GM18868 (cell line): ENCODE data around the gene CLEC16A.

ENCODE experiments used
- ATAC-seq: cut with Tn5 transposase; IDR thresholded peaks from one replicate; pipeline ENCODE4 v1.9.1; 2021; ENCODE audit warnings: mild to moderate bottlenecking, moderate library complexity; ENCODE audit not compliant: unreplicated experiment

CLEC16A gene

GRCh38 chr16:11183035-11183812 lies 238.9 kb downstream of the CLEC16A start:
- ATAC-seq, result peak; percentile 59

DNA sequence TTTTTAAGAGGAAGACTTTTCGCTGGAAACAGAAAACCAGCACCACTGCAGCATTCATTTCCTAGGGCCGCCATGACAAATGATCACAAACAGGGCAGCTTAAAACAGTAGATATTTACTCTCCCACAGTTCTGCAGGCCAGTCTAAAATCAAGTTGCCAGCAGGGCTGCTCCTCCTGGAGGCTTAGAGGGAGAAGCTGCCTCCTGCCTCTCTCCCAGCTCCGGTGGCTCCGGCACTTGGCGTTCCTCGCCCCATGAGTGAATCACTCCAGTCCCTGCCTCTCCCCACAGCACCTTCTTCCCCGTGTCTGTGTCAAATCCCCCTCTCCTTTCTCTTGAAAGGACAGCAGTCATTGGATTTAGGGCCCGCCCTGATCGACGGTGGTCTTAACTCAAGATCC lies 239.6 kb downstream of the CLEC16A start:
- ATAC-seq, result no peak

DNA sequence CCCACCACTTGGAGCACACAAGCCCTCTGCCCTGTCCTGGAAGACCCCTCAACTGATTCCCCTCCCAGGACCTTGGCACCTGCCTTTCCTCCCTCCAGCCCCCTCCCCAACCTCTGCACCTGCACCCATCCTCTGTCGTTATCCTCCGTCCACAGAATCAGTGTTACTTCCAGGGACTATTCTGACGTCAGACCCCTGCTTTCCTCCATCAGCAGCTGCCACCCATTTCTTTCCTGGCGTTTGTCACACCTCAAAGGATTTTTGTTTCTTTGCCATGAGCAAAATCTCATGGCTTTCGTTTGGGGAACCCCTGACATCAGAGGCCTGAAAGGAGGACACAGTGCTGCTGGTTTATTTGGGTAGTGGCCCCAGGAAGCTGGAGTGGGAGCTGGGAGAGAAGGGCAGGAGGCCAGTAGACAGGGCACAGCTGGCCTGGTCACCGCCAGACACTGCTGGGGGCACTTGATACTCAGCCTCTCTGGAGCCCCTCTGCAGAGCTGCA lies 243.2 kb downstream of the CLEC16A start:
- ATAC-seq, result no peak

GRCh38 chr16:11188801-11189740 lies 244.7 kb downstream of the CLEC16A start:
- no peak for ATAC-seq

DNA sequence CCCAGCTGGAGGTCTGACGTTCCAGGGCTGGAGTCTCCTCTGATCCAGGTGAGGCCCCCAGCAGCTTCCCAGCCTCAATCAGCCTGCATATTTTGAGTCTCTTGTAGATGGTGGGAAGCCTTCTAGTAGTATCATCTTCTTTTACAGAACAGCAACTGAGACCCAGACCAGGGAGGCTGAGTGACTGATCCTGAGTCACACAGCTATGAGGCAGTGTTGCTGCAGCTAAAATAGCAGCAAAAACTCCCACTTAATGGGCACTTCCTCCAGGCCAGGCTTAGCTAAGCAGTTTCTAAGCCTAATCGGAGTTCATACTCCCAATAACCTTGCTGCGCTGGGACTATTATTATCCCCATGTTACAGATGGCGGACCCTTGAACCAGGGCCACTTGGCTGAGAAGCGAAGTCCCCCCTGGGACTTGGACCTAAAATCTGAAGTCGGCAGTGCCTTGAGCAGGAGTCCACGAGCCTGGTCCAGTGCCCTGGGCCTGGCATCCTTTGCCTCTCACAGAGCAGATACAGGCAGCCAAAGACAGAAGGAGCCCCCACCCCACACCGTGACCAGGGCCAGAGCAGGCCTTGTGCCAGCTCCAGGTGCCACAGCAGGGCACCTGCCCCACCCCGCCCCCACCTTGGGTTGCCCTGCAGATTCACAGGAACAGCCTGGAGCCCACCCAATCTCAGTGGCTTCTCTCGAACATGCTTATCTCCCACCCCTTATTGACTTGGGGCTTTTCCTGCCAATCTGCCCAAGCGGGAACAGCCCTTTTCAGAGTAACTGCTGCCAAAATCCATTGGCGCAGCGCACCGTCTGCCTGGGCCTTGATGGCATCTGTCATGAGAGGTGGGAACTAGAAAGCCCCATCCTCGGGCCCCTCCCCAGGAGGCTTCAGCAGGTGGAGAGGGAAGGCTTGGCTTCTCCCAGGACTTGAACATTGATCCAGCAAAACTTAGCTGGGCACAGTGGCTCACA lies 246.5 kb downstream of the CLEC16A start:
- no peak for ATAC-seq

- ATAC-seq, result no peak
Observed at GRCh38 chr16:11191665-11192064, 247.3 kb downstream of the CLEC16A start.

DNA sequence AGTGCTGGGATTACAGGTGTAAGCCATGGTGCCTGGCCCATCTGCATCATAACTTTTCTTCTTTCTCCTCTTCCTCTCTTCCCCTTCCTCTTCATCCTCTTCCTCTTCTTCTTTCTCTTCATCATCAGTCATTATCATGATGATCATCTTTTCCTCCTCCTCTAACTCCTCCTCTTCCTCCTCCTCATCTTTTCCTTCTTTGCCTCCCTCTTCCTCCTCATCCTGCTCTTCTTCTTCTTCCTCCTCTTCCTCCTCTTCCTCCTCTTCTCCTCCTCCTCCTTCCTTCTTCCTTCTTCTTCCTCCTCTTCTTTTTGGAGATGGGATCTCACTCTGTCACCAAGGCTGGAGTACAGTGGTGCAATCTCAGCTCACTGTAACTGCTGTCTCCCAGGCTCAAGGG lies 249.1 kb downstream of the CLEC16A start:
- ATAC-seq, result no peak

- ATAC-seq, result no peak
Observed at GRCh38 chr16:11194913-11195312, 250.5 kb downstream of the CLEC16A start.

DNA sequence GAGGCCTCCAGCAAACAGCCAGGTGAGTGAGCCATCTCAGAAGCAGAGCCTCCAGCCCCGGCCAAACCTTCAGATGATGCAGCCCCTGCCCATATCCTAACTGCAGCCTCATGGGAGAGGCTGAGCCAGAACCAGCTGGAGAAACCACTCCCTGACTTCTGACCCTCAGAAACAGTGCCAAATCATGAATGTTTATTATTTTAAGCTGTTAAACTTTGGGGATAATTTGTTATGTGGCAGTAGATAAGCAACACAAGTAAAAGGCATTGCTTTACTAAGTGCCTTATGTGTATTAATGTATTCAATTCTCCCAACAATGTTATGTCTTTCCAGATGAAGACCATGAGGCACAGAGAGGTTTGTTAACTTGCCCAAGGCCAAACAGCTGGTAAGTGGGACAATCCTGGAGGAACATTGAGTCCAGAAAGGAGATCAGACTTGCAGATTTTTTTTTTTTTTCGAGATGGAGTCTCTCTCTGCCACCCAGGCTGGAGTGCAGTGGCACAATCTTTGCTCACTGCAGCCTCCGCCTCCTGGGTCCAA lies 252.0 kb downstream of the CLEC16A start:
- no peak for ATAC-seq

DNA sequence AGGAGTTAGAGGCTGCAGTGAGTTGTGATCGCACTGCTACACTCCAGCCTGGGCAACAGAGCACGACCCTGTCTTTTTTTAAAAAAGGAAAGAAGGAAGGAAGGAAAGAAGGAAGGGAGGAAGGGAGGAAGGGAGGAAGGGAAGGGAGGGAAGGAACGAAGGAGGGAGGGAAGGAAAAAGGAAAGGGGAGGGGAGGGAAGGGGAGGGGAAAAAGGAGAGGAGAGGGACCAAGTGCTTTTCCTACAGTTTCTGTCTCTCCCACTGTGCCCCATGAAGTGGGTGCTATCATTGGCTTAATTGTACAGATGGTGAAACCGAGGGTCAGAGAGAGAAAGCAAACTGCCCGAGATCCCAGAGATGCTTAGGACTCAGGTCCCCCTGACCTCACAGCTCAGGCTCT lies 254.0 kb downstream of the CLEC16A start:
- ATAC-seq, result no peak

- no peak for ATAC-seq
Observed at GRCh38 chr16:11198828-11199227, 254.5 kb downstream of the CLEC16A start.

DNA sequence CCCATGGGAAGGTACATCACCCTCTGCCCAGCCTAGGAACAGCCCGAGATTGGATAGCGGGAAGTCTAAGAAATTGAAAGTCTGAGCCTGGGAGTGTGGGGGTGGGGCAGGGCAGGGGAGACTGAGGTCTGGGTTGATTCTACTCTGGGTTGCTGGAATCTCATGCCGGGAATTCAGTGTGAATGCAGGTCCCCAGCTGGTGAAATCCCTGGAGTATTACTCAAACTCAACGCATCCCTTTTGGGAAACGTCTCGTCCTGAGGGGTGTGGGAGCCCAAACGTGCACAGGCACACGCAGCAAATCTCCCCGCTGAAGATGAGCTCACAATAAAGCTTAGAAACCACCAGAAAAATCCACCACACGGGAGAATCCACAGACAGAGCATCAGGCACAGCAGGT lies 256.2 kb downstream of the CLEC16A start:
- no peak for ATAC-seq

DNA sequence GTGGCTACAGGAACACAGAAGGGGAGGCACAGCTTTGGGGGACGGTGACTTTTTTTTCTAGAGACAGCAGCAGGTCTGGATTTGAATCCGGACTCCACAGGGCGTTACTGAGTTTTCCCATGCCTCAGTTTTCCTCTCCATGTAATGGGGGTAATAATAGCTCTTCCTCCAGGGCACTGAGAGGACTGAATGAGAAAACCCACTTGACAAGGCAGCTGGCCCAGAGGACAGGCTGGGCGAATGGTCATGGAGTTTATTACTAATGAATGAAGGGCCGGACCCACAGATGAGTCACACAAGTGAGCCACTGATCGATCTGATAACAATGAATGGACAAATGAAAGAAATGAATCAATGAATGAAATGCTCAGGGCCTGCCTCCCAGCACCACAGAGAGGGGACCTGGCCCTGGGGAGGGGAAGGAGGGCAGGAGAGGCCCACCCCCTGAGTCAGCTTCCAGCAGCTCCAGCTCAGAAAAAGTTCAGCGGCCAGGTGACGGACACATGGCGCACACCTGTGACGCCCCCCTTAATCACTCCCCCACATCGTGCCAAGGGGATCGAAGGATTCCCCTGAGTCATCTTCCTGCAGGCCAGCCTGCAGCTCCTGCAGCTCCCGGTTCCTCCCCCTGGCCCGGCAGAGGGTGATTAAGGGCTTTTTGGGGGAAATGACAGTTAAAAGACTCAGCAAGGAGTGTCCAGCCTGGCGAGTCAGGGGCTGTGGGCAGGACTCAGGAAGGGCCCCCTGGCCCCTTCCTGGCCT lies 257.3 kb downstream of the CLEC16A start:
- no peak for ATAC-seq

GRCh38 chr16:11202260-11203091 lies 258.1 kb downstream of the CLEC16A start:
- ATAC-seq, result no peak

GRCh38 chr16:11203111-11203623 lies 258.8 kb downstream of the CLEC16A start:
- ATAC-seq, result no peak

DNA sequence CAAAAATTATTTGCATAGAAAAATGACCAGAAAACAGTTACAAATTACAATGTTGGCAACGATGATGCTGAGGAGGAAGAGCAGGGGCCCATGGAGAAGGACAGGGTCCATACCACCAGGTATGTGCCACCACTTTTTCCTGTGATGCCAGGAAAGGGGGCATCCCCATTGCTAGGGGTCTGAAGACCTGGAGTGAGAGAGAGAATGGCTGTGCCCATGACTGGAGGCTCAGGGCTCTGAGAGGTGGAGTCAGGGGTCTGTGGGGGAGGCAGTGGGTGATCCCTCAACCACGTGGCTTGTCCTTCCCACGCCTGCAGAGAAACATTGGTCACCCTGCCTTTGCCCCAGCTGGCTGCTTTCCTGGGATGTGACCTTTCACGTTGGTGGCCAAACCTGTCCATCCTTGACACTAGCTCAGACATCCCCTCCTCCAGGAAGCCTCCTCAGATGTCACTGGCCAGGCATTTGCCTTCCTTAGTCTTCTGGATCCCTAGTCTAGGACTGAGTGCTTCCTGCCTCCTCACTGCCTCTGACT lies 260.2 kb downstream of the CLEC16A start:
- no peak for ATAC-seq

GRCh38 chr16:11205065-11205699 lies 260.8 kb downstream of the CLEC16A start:
- no peak for ATAC-seq
